GM23338 (cell line): ENCODE measurements around the gene SH2D3C. TPM values are rescaled to one million over a fixed set of nuclear protein-coding genes. Genes with fewer than 3 reads are reported as not detected.

Source experiments
- ATAC-seq: fragments of 200-7000 bp; cut with Tn5 transposase; 3 replicates; pipeline ENCODE4 v1.9.1; 2020
- DNase-seq: peaks from one replicate; pipeline ENCODE4 v3.0.0-alpha.2; 2015; ENCODE audit warnings: low spot score
- H2AFZ ChIP-seq: fragments of 200-600 bp; sonication (generic); 2 replicates; pipeline ENCODE4 v1.8.0; 2016; ENCODE audit warnings: antibody characterized with exemption, mild to moderate bottlenecking, moderate library complexity
- H3F3A ChIP-seq: fragments of 200-600 bp; sonication (generic); replicated peaks from 2 replicates; pipeline ENCODE4 v1.8.0; 2017; ENCODE audit warnings: antibody characterized with exemption, mixed run types, low read depth
- H3K27ac ChIP-seq: fragments of 200-600 bp; sonication (generic); 2 replicates; pipeline ENCODE4 v1.6.1; 2016; ENCODE audit warnings: low read depth
- H3K27me3 ChIP-seq: fragments of 200-600 bp; sonication (generic); 2 replicates; pipeline ENCODE4 v1.8.0; 2016; ENCODE audit warnings: mild to moderate bottlenecking, mixed run types, moderate library complexity; ENCODE audit not compliant: insufficient read depth
- H3K36me3 ChIP-seq: fragments of 200-600 bp; sonication (generic); 2 replicates; pipeline ENCODE4 v1.8.0; 2016; ENCODE audit warnings: mild to moderate bottlenecking; ENCODE audit not compliant: insufficient read depth
- H3K4me1 ChIP-seq: fragments of 200-600 bp; sonication (generic); 2 replicates; pipeline ENCODE4 v1.8.0; 2016; ENCODE audit warnings: mild to moderate bottlenecking, moderate library complexity; ENCODE audit not compliant: insufficient read depth
- H3K4me2 ChIP-seq: fragments of 200-600 bp; sonication (generic); 2 replicates; pipeline ENCODE4 v1.7.1; 2017; ENCODE audit warnings: mixed run types
- H3K4me3 ChIP-seq: fragments of 200-600 bp; sonication (generic); 2 replicates; pipeline ENCODE4 v1.6.1; 2016; ENCODE audit warnings: mixed run types
- H3K79me2 ChIP-seq: fragments of 200-600 bp; sonication (generic); replicated peaks from 2 replicates; pipeline ENCODE4 v1.8.0; 2017; ENCODE audit warnings: mild to moderate bottlenecking; ENCODE audit not compliant: insufficient read depth
- H3K9me2 ChIP-seq: fragments of 200-600 bp; sonication (generic); 2 replicates; pipeline ENCODE4 v1.8.0; 2017; ENCODE audit not compliant: insufficient read depth
- H4K20me1 ChIP-seq: fragments of 200-600 bp; sonication (generic); replicated peaks from 2 replicates; pipeline ENCODE4 v1.8.0; 2017; ENCODE audit warnings: mild to moderate bottlenecking; ENCODE audit not compliant: insufficient read depth
- H3K27ac Mint-ChIP-seq: 2 replicates; pipeline ENCODE4 v1.8.0; 2020; ENCODE audit warnings: inconsistent platforms, mild to moderate bottlenecking, moderate library complexity, mixed read lengths
- H3K27me3 Mint-ChIP-seq: 3 replicates; pipeline ENCODE4 v1.8.0; 2022; ENCODE audit warnings: low read depth, mild to moderate bottlenecking, moderate library complexity, mixed read lengths, inconsistent platforms; ENCODE audit not compliant: insufficient read depth, poor library complexity
- H3K36me3 Mint-ChIP-seq: 3 replicates; pipeline ENCODE4 v1.8.0; 2021; ENCODE audit warnings: low read depth, mild to moderate bottlenecking, inconsistent platforms, moderate library complexity, mixed read lengths
- H3K4me1 Mint-ChIP-seq: 3 replicates; pipeline ENCODE4 v1.8.0; 2020; ENCODE audit warnings: mild to moderate bottlenecking, inconsistent platforms, mixed read lengths
- H3K4me3 Mint-ChIP-seq: 3 replicates; pipeline ENCODE4 v1.8.0; 2021; ENCODE audit warnings: moderate library complexity, mild to moderate bottlenecking, inconsistent platforms, mixed read lengths
- H3K9me3 Mint-ChIP-seq: 3 replicates; pipeline ENCODE4 v1.8.0; 2020; ENCODE audit warnings: moderate library complexity, mild to moderate bottlenecking, inconsistent platforms, mixed read lengths
- CREB1 ChIP-seq: fragments of 250-450 bp; sonication (Bioruptor Pico); IDR thresholded peaks from 2 replicates; pipeline ENCODE4 v1.5.0; 2020; ENCODE audit warnings: low read depth, mild to moderate bottlenecking, moderate library complexity
- CTCF ChIP-seq, 2 experiments: fragments of 200-600 bp in 1 of 2; sonication (generic) in 1 of 2; conservative IDR thresholded peaks; 2 replicates each; pipeline versions ENCODE4 v1.5.1 to v1.6.1; 2016 to 2017; ENCODE audit warnings: antibody characterized with exemption in 2 of 2, low read depth in 2 of 2, mild to moderate bottlenecking in 2 of 2, moderate library complexity in 1 of 2
- EZH2phosphoT487 ChIP-seq: fragments of 200-600 bp; sonication (generic); IDR thresholded peaks from one replicate; pipeline ENCODE4 v1.8.1; 2018; ENCODE audit warnings: antibody characterized with exemption; ENCODE audit not compliant: unreplicated experiment
- JUNB ChIP-seq: IDR thresholded peaks from one replicate; pipeline ENCODE4 v1.6.1; 2016; ENCODE audit warnings: antibody characterized with exemption; ENCODE audit not compliant: unreplicated experiment
- POLR2AphosphoS5 ChIP-seq: IDR thresholded peaks from 2 replicates; pipeline ENCODE4 v1.6.1; 2016; ENCODE audit warnings: antibody characterized with exemption, low read depth
- REST ChIP-seq: IDR thresholded peaks from one replicate; pipeline ENCODE4 v1.6.1; 2018; ENCODE audit warnings: antibody characterized with exemption; ENCODE audit not compliant: unreplicated experiment
- ZNF114 ChIP-seq: fragments of 250-450 bp; sonication (Bioruptor Pico); IDR thresholded peaks from 2 replicates; pipeline ENCODE4 v1.5.0; 2020; ENCODE audit warnings: mild to moderate bottlenecking, moderate library complexity
- ZNF331 ChIP-seq: fragments of 250-450 bp; sonication (Bioruptor Pico); IDR thresholded peaks from 2 replicates; pipeline ENCODE4 v1.5.0; 2020; ENCODE audit warnings: low read depth, mild to moderate bottlenecking, moderate library complexity
- polyA plus RNA-seq: library from polyadenylated mRNA; unstranded; fragments of >200 nt; fragmentation: Nextera tagmentation; extraction: Ambion mirVana; gene quantifications from 2 replicates; pipeline ENCODE4 v1.2.1, GENCODE V29; 2016
- total RNA-seq: library from RNA; depleted of rRNA; stranded (reverse); fragments of >200 nt; shearing (Covaris generic); gene quantifications from 2 replicates; pipeline ENCODE4 v1.2.3, GENCODE V29; 2014

Gene SH2D3C
- total and polyA plus RNA-seq, 2 experiments from 2014 or later = 4.2 to 4.5 TPM

- TF ChIP-seq REST = no peak
- TF ChIP-seq POLR2AphosphoS5 = no peak
- no peak for TF ChIP-seq ZNF331 (CRISPR knock-in tag)
- no peak for TF ChIP-seq EZH2phosphoT487
Measured at GRCh38 chr9:127698386-127698785, 80.1 kb downstream of the SH2D3C start (continued).

GRCh38 chr9:127697575-127697974 lies 80.9 kb downstream of the SH2D3C start:
- H3K27me3 Mint-ChIP-seq = peaks cover 6% of the 10 kb centered on the region
- Histone ChIP-seq H3K9me2 (no peaks in the 10 kb centered on the region), H3K27me3 (no peaks in the 10 kb centered on the region), H3K36me3 (no peaks in the 10 kb centered on the region), H3K4me2 (no peak overlapping the region), H3K4me1 (no peaks in the 10 kb centered on the region), H4K20me1 (no peaks in the 10 kb centered on the region), H2AFZ (no peak overlapping the region), H3K27ac (no peak overlapping the region), H3K4me3 (no peak overlapping the region), H3K79me2 (no peaks in the 10 kb centered on the region), H3F3A (no peaks in the 10 kb centered on the region; the same call in 1 of the 2 replicates)
- TF ChIP-seq ZNF114 (CRISPR knock-in tag) = no peak
- no peak for TF ChIP-seq CTCF (conservative IDR thresholded peaks at IDR 0.05; ENCODE audit: low read depth in 2 of 2)
- no peak for TF ChIP-seq EZH2phosphoT487
- no peak for TF ChIP-seq JUNB
- TF ChIP-seq CREB1 (CRISPR knock-in tag) = no peak
- TF ChIP-seq ZNF331 (CRISPR knock-in tag) = no peak
- no peaks in the 10 kb centered on the region for H3K36me3 Mint-ChIP-seq
- no peak overlapping the region for H3K27ac Mint-ChIP-seq
- DNase-seq (no peak), ATAC-seq (no peak)
- H3K9me3 Mint-ChIP-seq = no peaks in the 10 kb centered on the region; the same call in 1 of the 3 replicates
- H3K4me1 Mint-ChIP-seq = peaks cover 2% of the 10 kb centered on the region; the same call in 2 of the 3 replicates
- no peak overlapping the region; the same call in 2 of the 3 replicates for H3K4me3 Mint-ChIP-seq
